Measurements from ENCODE around the gene DNAJC8. TPM values are rescaled to one million over a fixed set of nuclear protein-coding genes. Genes with fewer than 3 reads are reported as not detected.
A peak's percentile ranks its signal among the peaks of the same experiment; 100 is the strongest.

DNAJC8 gene
- total and polyA plus RNA-seq, 12 donors = 39.7 to 74.0 (median 58.0) TPM

GRCh38 chr1:28157894-28158293 is 74.9 kb downstream of the DNAJC8 start:
- Histone ChIP-seq H3K27me3 (no peaks in the 10 kb centered on the region), H3K36me3 (no peaks in the 10 kb centered on the region), H3K4me1 (peaks cover 0 to 92% (median 5%) of the 10 kb centered on the region in 9 donors), H3K9me3 (no peaks in the 10 kb centered on the region), H3K27ac (peak overlapping the region in 1 of 10 donors; percentile 39), H3K4me3 (no peak overlapping the region)
- no peak for TF ChIP-seq CTCF (IDR thresholded peaks at IDR 0.05)
- DNase-seq (no peak), ATAC-seq (no peak)
- intact Hi-C loops (cut with DNase I) = no loop called here
- 90 to 91% methylated on average over 8 of the region's 8 CpGs for WGBS, 2 donors

DNA sequence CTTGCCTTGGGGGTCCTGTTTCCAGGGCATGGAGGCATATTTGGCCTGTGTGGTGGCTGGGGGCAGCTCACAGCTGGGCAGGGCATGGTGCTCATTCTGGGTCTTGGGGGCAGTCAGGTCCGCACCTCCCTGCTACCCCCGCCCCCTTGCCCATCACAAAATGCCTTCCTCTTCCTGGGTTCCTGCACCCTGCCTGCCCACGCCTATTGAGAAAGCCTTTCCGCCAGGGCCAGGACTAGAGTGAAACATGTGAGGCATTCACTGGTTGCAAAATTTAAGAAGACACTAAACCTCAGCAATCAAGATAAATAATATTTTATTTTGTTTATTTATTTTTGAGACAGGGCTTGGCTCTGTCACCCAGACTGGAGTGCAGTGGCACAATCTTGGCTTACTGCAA is 76.0 kb downstream of the DNAJC8 start:
- peak in 2 of 8 donors; percentile 28 to 32 for ATAC-seq
- peak overlapping the region in 1 of 10 donors; percentile 39 for H3K27ac ChIP-seq
- H3K4me3 ChIP-seq = no peak overlapping the region
- no peaks in the 10 kb centered on the region for H3K27me3 ChIP-seq
- WGBS, 2 donors = 87 to 89% methylated on average over 4 of the region's 4 CpGs
- intact Hi-C loops (cut with DNase I) = no loop called here
- peaks cover 0 to 85% (median 5%) of the 10 kb centered on the region in 9 donors for H3K4me1 ChIP-seq
- H3K9me3 ChIP-seq = no peaks in the 10 kb centered on the region
- H3K36me3 ChIP-seq = no peaks in the 10 kb centered on the region
- no peak for DNase-seq
- no peak for TF ChIP-seq CTCF (IDR thresholded peaks at IDR 0.05)

- H3K36me3 ChIP-seq = peaks cover 0 to 3% (median 0%) of the 10 kb centered on the region in 9 donors
- WGBS, 2 donors = 90 to 97% methylated on average over 4 of the region's 4 CpGs
- no peak for TF ChIP-seq CTCF (IDR thresholded peaks at IDR 0.05)
- intact Hi-C loops (cut with DNase I) = no loop called here
- no peak overlapping the region for H3K4me3 ChIP-seq
- no peaks in the 10 kb centered on the region for H3K27me3 ChIP-seq
- H3K27ac ChIP-seq = peak overlapping the region in 2 of 10 donors; percentile 44 to 77
- peaks cover 0 to 74% (median 3%) of the 10 kb centered on the region in 9 donors for H3K4me1 ChIP-seq
- no peak for DNase-seq
- no peak for ATAC-seq
- no peaks in the 10 kb centered on the region for H3K9me3 ChIP-seq
Measured at GRCh38 chr1:28155628-28156027, 77.2 kb downstream of the DNAJC8 start.

GRCh38 chr1:28154078-28154594 is 78.7 kb downstream of the DNAJC8 start:
- intact Hi-C loops (cut with DNase I) = no loop called here
- Histone ChIP-seq H3K9me3 (no peaks in the 10 kb centered on the region), H3K27me3 (no peaks in the 10 kb centered on the region), H3K4me1 (peaks cover 0 to 59% (median 0%) of the 10 kb centered on the region in 9 donors), H3K4me3 (no peak overlapping the region), H3K36me3 (peaks cover 0 to 16% (median 0%) of the 10 kb centered on the region in 9 donors), H3K27ac (peak overlapping the region in 3 of 10 donors; percentile 4 to 77 (median 44))
- no peak for TF ChIP-seq CTCF (IDR thresholded peaks at IDR 0.05)
- 84 to 85% methylated on average over 9 of the region's 9 CpGs for WGBS, 2 donors
- DNase-seq = no peak
- ATAC-seq = no peak

Other genes with a start within 250 kb of the DNAJC8 start
- 10 to 100 TPM; 15.2 to 22.1 (median 17.7) TPM for gene EYA3, start 144.4 kb downstream of the DNAJC8 start, total RNA-seq
- gene EYA3, start 144.4 kb downstream of the DNAJC8 start, polyA plus RNA-seq = 1 to 10 TPM; 3.6 to 9.3 TPM
- 10 to 100 TPM in 1 of 10 donors, 1 to 10 TPM in 5, under 1 TPM in 4; 0.76 to 13.4 (median 1.4) TPM for gene PTAFR, start 56.3 kb downstream of the DNAJC8 start, total RNA-seq
- gene PTAFR, start 56.3 kb downstream of the DNAJC8 start, polyA plus RNA-seq = 1 to 10 TPM in 1 of 2 donors, under 1 TPM in 1; 0.73 to 1.6 TPM
- 100 to 1,000 TPM; 255 to 482 (median 420) TPM for gene ATP5IF1, start 3.1 kb upstream of the DNAJC8 start, total RNA-seq
- gene ATP5IF1, start 3.1 kb upstream of the DNAJC8 start, polyA plus RNA-seq = 1,000 to 10,000 TPM in 1 of 2 donors, 100 to 1,000 TPM in 1; 311 to 3,942 TPM
- gene SESN2, start 26.5 kb upstream of the DNAJC8 start, total RNA-seq = 1 to 10 TPM; 1.9 to 6.0 (median 3.6) TPM
- gene SESN2, start 26.5 kb upstream of the DNAJC8 start, polyA plus RNA-seq = 1 to 10 TPM; 2.4 to 7.9 TPM
- gene MED18, start 96.0 kb upstream of the DNAJC8 start, total RNA-seq = 10 to 100 TPM in 6 of 10 donors, 1 to 10 TPM in 4; 6.5 to 13.9 (median 10.8) TPM
- 10 to 100 TPM; 10.4 to 20.4 TPM for gene MED18, start 96.0 kb upstream of the DNAJC8 start, polyA plus RNA-seq
- 10 to 100 TPM; 14.0 to 24.9 (median 18.5) TPM for gene PHACTR4, start 136.7 kb upstream of the DNAJC8 start, total RNA-seq
- 10 to 100 TPM; 17.0 to 36.1 TPM for gene PHACTR4, start 136.7 kb upstream of the DNAJC8 start, polyA plus RNA-seq